Adrenal gland (tissue), 12 donors: ENCODE results near the gene ABHD17A. TPM values are rescaled to one million over a fixed set of nuclear protein-coding genes. Genes with fewer than 3 reads are reported as not detected.

Experiments used
- DNase-seq, 7 donors: peaks; one replicate each; pipeline ENCODE4 v3.0.0-alpha.2; 2019 to 2020
- H3K27ac ChIP-seq, 5 donors: fragments of 200-600 bp; sonication (generic) in 4 of 5; 1 replicate in 3 of 5; 2 replicates in 2 of 5; pipeline versions ENCODE4 v1.5.1 to v1.8.0; 2016 to 2020; ENCODE audit warnings: mild to moderate bottlenecking in 1 of 5
- H3K27me3 ChIP-seq: fragments of 200-600 bp; 2 replicates; pipeline ENCODE4 v1.8.0; 2021
- H3K36me3 ChIP-seq, 2 donors: fragments of 200-600 bp; replicated peaks in 1 of 2; 1 replicate in 1 of 2; 2 replicates in 1 of 2; pipeline versions ENCODE4 v1.5.1 to v1.8.0; 2018 to 2022
- H3K4me1 ChIP-seq, 2 donors: fragments of 200-600 bp; replicated peaks in 1 of 2; 1 replicate in 1 of 2; 2 replicates in 1 of 2; pipeline versions ENCODE4 v1.5.1 to v1.8.0; 2018 to 2021
- H3K4me3 ChIP-seq, 4 donors: fragments of 200-600 bp; sonication (generic) in 3 of 4; one replicate each; pipeline ENCODE4 v1.5.1; 2016 to 2018
- H3K9me3 ChIP-seq, 3 donors: fragments of 200-600 bp; sonication (generic) in 1 of 3; replicated peaks in 1 of 3; 1 replicate in 2 of 3; 2 replicates in 1 of 3; pipeline versions ENCODE4 v1.5.1 to v1.8.0; 2016 to 2021
- POLR2A ChIP-seq, 2 donors: fragments of 450-650 bp; IDR thresholded peaks; one replicate each; pipeline ENCODE4 v1.6.1; 2017; ENCODE audit warnings: antibody characterized with exemption in 2 of 2, mild to moderate bottlenecking in 2 of 2, moderate library complexity in 1 of 2
- WGBS, 4 donors: extraction: QIAGEN DNeasy Blood & Tissue Kit in 2 of 4; methylation state at CpG; one replicate each; pipeline versions ENCODE4 v1.1.5 to v1.1.7; 2013 to 2017; 5-methylcytosine and 5-hydroxymethylcytosine counted together
- intact Hi-C, 2 donors: fragments of 100-400 bp; cut with DNase I; formaldehyde crosslinking; loops; one replicate each; pipeline versions ENCODE4 v1.14.1 to v1.15.0; 2022 to 2023
- polyA plus RNA-seq, 3 donors: library from polyadenylated mRNA; stranded (reverse); fragments of 200-250 nt in 2 of 3; fragments of 350-450 nt in 1 of 3; fragmentation: Illumina TruSeq in 1 of 3; extraction: RNeasy Lipid Tissue Mini Kit (QIAGEN cat#74804) in 1 of 3; gene quantifications; one replicate each; pipeline ENCODE4 v1.2.3, GENCODE V29; 2013 to 2014
- total RNA-seq, 9 donors: library from RNA; depleted of rRNA in 4 of 9; stranded (reverse); fragments of >200 nt in 4 of 9; fragments of 120-200 nt in 1 of 9; fragmentation: NEBNext Ultra II Directional in 1 of 9; extraction: Animal tissue kit (Norgen Biotek cat#: 25700) in 1 of 9; gene quantifications; one replicate each; pipeline versions ENCODE4 v1.1.0 to v1.2.4, GENCODE V29; 2013 to 2023
- TF ChIP-seq, protein P1 (sequence below), 6 experiments: fragments of 450-650 bp in 4 of 6; fragments of 200-600 bp in 2 of 6; sonication (generic) in 1 of 6; IDR thresholded peaks; 1 replicate in 5 of 6; 2 replicates in 1 of 6; pipeline versions ENCODE4 v1.5.1 to v1.8.0; 2016 to 2021; ENCODE audit warnings: antibody characterized with exemption in 6 of 6, mild to moderate bottlenecking in 2 of 6, moderate library complexity in 1 of 6
- donor health status: healthy with polysubstance abuse.
- donor health status: Bipolar disorder and iron deficiency.
- donor health status: DM: yes; HTN: yes; CAD: no.
- donor health status: DM: no; HTN: no; CAD: no.
- donor health status: DM: no; HTN: no; CAD: no.
- donor health status: DM: yes; HTN: yes; CAD: no.

ABHD17A gene
- total and polyA plus RNA-seq, 12 donors = 2.5 to 235 (median 99.4) TPM

DNA sequence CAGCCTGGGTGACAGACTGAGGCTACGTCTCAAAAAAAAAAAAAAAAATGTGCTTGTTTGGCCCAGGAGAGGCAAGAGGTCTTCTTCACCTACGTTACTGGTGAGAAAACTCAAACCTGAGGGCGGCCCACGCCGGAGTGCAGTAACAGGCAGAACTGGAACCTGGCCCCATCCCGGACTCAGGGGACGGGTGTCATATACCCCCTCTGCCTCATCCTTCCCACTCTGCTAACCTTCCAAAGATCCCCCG, 19.5 kb upstream of the ABHD17A start:
- intact Hi-C loops = no loop called here
- DNase-seq = no peak
- no peaks in the 10 kb centered on the region for H3K27me3 ChIP-seq
- peaks cover 6 to 25% of the 10 kb centered on the region in 2 donors for H3K4me1 ChIP-seq
- H3K4me3 ChIP-seq = peak overlapping the region in 1 of 4 donors; percentile 14
- no peaks in the 10 kb centered on the region for H3K9me3 ChIP-seq
- WGBS, 4 donors = 36 to 44% (median 42%) methylated on average over 7 to 8 of the region's 8 CpGs
- H3K36me3 ChIP-seq = no peaks in the 10 kb centered on the region
- no peak for TF ChIP-seq POLR2A (IDR thresholded peaks at IDR 0.05)
- TF ChIP-seq, protein P1, sequence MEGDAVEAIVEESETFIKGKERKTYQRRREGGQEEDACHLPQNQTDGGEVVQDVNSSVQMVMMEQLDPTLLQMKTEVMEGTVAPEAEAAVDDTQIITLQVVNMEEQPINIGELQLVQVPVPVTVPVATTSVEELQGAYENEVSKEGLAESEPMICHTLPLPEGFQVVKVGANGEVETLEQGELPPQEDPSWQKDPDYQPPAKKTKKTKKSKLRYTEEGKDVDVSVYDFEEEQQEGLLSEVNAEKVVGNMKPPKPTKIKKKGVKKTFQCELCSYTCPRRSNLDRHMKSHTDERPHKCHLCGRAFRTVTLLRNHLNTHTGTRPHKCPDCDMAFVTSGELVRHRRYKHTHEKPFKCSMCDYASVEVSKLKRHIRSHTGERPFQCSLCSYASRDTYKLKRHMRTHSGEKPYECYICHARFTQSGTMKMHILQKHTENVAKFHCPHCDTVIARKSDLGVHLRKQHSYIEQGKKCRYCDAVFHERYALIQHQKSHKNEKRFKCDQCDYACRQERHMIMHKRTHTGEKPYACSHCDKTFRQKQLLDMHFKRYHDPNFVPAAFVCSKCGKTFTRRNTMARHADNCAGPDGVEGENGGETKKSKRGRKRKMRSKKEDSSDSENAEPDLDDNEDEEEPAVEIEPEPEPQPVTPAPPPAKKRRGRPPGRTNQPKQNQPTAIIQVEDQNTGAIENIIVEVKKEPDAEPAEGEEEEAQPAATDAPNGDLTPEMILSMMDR (IDR thresholded peaks at IDR 0.05) = no peak
- peak overlapping the region in 3 of 5 donors; percentile 13 to 89 (median 86) for H3K27ac ChIP-seq

- Histone ChIP-seq H3K4me1 (peaks cover 6 to 18% of the 10 kb centered on the region in 2 donors), H3K27me3 (no peaks in the 10 kb centered on the region), H3K9me3 (no peaks in the 10 kb centered on the region), H3K27ac (peak overlapping the region in 1 of 5 donors; percentile 8), H3K36me3 (no peaks in the 10 kb centered on the region), H3K4me3 (no peak overlapping the region)
- no peak for TF ChIP-seq POLR2A (IDR thresholded peaks at IDR 0.05)
- TF ChIP-seq, protein P1 (IDR thresholded peaks at IDR 0.05) = no peak
- 57 to 69% (median 62%) methylated on average over 6 of the region's 6 CpGs for WGBS, 4 donors
- intact Hi-C loops = no loop called here
- DNase-seq = no peak
These were observed 17.6 kb upstream of the ABHD17A start for GRCh38 chr19:1902923-1903322.

GRCh38 chr19:1901940-1902404, 16.7 kb upstream of the ABHD17A start:
- peak overlapping the region in 4 of 5 donors; percentile 39 to 86 (median 56) for H3K27ac ChIP-seq
- H3K36me3 ChIP-seq = no peaks in the 10 kb centered on the region
- WGBS, 4 donors = 71 to 87% (median 77%) methylated on average over 16 of the region's 16 CpGs
- TF ChIP-seq POLR2A (IDR thresholded peaks at IDR 0.05) = no peak
- TF ChIP-seq, protein P1 (IDR thresholded peaks at IDR 0.05) = no peak
- H3K4me3 ChIP-seq = no peak overlapping the region
- H3K9me3 ChIP-seq = no peaks in the 10 kb centered on the region
- H3K4me1 ChIP-seq = peaks cover 0 to 18% of the 10 kb centered on the region in 2 donors
- intact Hi-C loops = no loop called here
- H3K27me3 ChIP-seq = no peaks in the 10 kb centered on the region
- DNase-seq = peak in 6 of 7 donors; percentile 49 to 78 (median 69)

DNA sequence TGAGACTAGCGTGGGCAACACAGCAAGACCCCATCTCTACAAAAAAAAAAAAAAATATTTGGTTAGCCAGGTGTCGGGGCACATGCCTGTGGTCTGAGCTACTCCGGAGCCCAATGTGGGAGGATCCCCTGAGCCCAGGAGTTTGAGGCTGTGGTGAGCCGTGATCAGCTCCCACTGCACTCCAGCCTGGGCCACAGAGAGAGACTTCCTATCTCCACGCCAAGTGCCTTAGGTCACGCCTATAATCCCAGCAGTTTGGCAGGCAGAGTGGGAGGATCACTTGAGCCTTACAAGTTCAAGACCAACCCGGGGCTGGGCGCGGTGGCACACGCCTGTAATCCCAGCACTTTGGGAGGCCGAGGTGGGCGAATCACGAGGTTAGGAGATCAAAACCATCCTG, 11.2 kb upstream of the ABHD17A start:
- intact Hi-C loops = no loop called here
- DNase-seq = peak in 1 of 7 donors; percentile 14
- H3K27ac ChIP-seq = peak overlapping the region in 2 of 5 donors; percentile 8 to 34
- H3K4me1 ChIP-seq = peaks cover 0 to 10% of the 10 kb centered on the region in 2 donors
- TF ChIP-seq, protein P1 (IDR thresholded peaks at IDR 0.05) = no peak
- no peak for TF ChIP-seq POLR2A (IDR thresholded peaks at IDR 0.05)
- H3K9me3 ChIP-seq = no peaks in the 10 kb centered on the region
- H3K36me3 ChIP-seq = no peaks in the 10 kb centered on the region
- H3K27me3 ChIP-seq = no peaks in the 10 kb centered on the region
- H3K4me3 ChIP-seq = no peak overlapping the region
- WGBS, 4 donors = 73 to 88% (median 82%) methylated on average over 8 to 13 of the region's 13 CpGs
